ENCODE measurements around the gene RPS26. TPM values are rescaled to one million over a fixed set of nuclear protein-coding genes. Genes with fewer than 3 reads are reported as not detected.

Gene RPS26
- total and polyA plus RNA-seq, 9 of the 15 experiments (the other 6 are each of a cell fraction or from before 2014, with no cell fraction given): 70.2 to 1,589 (median 852) TPM

GRCh38 chr12:55996715-55997534, 44.8 kb upstream of the RPS26 start, which contains the start of gene SUOX (continued):
- TF ChIP-seq ZNF318 (IDR thresholded peaks at IDR 0.05; ENCODE audit: borderline replicate concordance in 1 of 2, low read depth in 1 of 2) (0 out of 4 replicates have a peak, but pooled peaks of 1 of the 2 experiments have one; percentile 16), HSF4 (CRISPR knock-in tag; IDR thresholded peaks at IDR 0.05; ENCODE audit: borderline replicate concordance) (no peak), MECOM (CRISPR knock-in tag; IDR thresholded peaks at IDR 0.05) (no peak), POLR2A (conservative IDR thresholded peaks at IDR 0.05) (peak; percentile 83), ELF2 (CRISPR knock-in tag; IDR thresholded peaks at IDR 0.05) (peak; percentile 62), HDAC1 (IDR thresholded peaks at IDR 0.05) (peak in 1 of 2 experiments; percentile 51; a peak in 1 of 4 replicates), PHF8 (IDR thresholded peaks at IDR 0.05; ENCODE audit: borderline replicate concordance, low read length) (peak; percentile 74; the same call in 1 of the 2 replicates), RFX1 (IDR thresholded peaks at IDR 0.05) (peak; percentile 80), MLLT1 (IDR thresholded peaks at IDR 0.05) (0 out of 4 replicates have a peak, but pooled peaks of 1 of the 2 experiments have one; percentile 19), KDM1A (IDR thresholded peaks at IDR 0.05) (peak in 1 of 2 experiments; percentile 42; a peak in 1 of 4 replicates), ZFP1 (CRISPR knock-in tag; IDR thresholded peaks at IDR 0.05) (peak; percentile 35; the same call in 1 of the 2 replicates), CAMTA2 (CRISPR knock-in tag; conservative IDR thresholded peaks at IDR 0.05) (0 out of 2 replicates have a peak, but pooled peaks have one; percentile 35)
